ENCODE results near the gene HNRNPAB.
"Not testable (repeated sequence)": the region's sequence is repeated elsewhere in the genome, so short reads cannot be mapped to it uniquely, and the experiment has no call there.

The HNRNPAB gene

DNA sequence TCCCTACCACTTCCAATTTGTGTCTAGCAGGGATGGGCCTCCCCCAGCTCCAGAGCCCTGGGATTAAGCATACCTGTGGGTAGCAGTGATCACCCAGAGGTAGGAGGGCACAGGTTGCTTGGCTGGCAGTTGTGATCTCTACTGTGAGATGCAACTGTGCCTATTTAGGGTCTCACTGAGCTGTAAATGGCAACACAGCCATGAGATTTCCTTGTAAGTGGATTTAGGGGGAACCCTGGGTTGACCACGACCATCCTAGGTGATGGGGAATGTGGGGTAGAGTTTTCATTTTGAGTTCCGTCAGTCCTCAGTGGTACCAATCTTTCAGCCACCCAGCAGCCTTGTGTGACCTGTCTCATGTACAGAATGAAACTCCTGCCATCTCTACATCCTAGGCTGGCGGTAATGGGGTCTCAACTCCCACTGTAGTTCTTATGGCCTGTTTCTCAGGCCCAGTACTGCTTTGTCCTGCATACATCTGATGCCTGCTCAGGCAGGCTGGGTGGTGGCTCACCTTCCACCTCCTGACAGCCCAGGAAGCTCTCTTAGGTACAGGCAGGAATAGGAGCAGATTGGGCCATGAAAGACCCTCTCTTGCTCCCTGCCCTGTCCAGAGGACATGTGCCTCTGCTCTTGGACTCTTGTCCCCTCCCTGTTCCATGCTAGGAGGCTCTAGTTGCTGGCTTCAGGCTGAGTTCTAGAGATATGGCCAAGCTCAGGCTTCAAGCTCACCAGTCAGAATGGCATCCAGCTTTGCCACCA, 8.1 kb downstream of the HNRNPAB start:
- no peak for DNase-seq (ENCODE audit: low spot score)

GRCh38 chr5:178213003-178213461, 8.7 kb downstream of the HNRNPAB start:
- DNase-seq (ENCODE audit: low spot score): no peak

GRCh38 chr5:178213748-178214151, 9.4 kb downstream of the HNRNPAB start:
- no peak for DNase-seq (ENCODE audit: low spot score)

GRCh38 chr5:178214160-178214803, 9.9 kb downstream of the HNRNPAB start:
- DNase-seq (ENCODE audit: low spot score): no peak

DNA sequence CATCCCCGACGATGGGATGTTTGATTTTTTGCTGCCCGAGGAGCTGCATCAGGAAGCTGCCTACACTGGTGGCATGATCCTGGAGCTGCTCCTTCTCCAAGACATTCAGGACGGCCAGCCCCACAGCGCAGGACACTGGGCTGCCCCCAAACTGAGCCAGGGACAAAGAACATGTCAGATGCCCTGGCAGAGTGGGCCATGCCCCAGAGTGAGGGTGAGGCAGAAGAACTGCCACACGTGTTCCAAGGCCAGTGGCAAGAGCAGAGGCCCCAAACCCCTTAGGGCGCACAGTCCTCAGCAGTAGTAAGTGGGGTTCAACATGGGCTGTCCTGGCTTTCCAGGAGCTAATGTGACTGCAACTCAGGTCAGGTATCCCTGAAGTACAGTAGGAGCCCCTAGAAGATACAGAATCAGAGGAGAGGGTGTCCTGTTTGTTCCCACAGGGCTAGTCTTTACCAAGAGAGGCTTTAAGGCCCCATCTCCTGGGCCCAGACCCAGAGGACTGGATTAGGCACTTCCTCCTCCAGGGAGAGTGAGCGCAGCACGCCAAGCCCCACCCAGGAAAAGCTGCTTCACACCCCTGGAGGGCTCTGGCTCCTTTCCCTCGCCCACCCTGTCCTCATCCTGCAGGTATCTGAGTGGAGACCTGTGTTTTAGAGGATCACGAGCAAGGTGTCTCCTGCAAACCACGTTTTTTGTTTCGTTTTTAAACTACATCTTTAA, 11.1 kb downstream of the HNRNPAB start:
- DNase-seq (ENCODE audit: low spot score): no peak

GRCh38 chr5:178216088-178216534, 11.8 kb downstream of the HNRNPAB start:
- DNase-seq (ENCODE audit: low spot score): no peak

GRCh38 chr5:178216779-178217178, 12.4 kb downstream of the HNRNPAB start:
- no peak for DNase-seq (ENCODE audit: low spot score)

GRCh38 chr5:178218237-178218776, 14.0 kb downstream of the HNRNPAB start:
- no peak for DNase-seq (ENCODE audit: low spot score)

DNA sequence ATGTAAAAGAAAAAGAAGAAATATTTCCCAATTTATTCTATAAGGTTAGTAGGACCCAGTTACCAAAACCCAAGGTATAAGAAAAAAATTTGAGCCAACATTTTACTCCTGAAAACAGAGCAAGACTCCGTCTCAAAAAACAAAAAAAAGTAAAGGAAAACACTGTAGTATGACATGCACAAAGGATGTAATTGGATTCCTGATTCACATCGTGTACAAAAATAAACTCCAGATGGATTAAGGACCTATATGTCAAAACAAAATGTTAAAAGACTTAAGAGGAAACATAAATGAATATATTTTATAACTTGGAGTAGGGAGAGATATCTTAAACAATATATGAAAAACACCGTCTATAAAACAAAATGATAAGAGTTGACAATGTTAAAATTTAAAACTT, 14.5 kb downstream of the HNRNPAB start:
- DNase-seq (ENCODE audit: low spot score): no peak

DNA sequence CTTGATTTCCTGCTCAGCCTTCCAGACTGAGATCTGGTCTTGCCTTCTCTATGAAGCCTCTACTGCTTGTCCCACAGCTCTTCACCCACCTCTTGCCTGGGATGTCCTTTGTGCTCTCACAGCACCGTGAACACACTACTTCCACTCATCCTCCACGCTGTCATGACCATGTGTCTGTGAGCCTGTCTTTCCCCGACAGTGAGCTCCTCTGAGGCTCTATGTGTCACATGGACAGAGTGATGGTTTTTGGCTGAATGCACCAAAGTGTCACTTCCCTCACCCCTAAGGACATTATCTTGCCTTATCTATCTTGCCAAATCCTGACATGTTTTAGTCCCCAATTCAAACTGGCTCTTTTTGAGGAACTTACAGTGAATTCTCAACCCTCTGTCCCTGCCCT, 16.9 kb downstream of the HNRNPAB start:
- no peak for DNase-seq (ENCODE audit: low spot score)

- no peak for DNase-seq (ENCODE audit: low spot score)
These were observed 17.5 kb downstream of the HNRNPAB start for GRCh38 chr5:178221853-178222252.

DNA sequence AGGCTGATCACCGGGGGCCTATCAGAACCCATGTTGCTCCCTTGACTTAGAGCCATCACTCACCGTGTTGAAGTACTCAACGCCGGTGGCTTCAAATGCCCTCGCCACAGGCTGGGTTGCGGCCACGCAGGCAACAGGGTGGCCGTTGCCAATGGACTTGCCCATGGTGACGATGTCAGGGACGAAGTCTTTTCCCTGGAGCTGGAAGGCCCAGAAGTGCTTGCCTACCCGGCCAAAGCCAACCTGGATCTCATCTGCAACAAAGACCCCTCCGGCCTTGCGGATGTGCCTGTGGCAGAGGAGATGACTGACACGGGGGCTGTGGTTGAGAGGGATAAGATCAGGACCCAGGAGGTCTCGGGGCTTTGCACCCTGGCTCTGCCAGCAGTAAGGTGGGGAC, 18.0 kb downstream of the HNRNPAB start:
- DNase-seq (ENCODE audit: low spot score): no peak

- DNase-seq (ENCODE audit: low spot score): no peak
These were observed 19.0 kb downstream of the HNRNPAB start for GRCh38 chr5:178223196-178223773.

GRCh38 chr5:178223828-178224335, 19.5 kb downstream of the HNRNPAB start:
- DNase-seq (ENCODE audit: low spot score): no peak

DNA sequence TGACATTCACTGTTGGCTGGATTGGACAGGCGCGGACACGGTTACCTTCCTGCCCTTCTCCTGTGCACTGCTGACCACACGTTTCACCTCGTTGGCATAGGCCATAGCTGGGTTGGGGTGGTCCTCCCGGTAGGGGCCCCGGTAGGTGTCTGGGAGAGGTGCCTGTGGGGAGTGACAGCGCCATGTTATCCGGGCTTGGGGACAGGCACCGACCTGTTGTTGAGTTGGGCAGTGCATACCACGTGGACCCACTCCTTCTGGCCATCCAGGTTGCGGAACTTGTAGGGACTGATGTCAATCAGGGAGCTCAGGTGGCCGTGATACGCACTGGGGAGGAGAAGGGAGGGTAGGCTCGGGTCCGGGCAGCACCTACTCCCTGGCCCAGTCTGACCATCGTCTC, 20.1 kb downstream of the HNRNPAB start:
- DNase-seq (ENCODE audit: low spot score): no peak

DNA sequence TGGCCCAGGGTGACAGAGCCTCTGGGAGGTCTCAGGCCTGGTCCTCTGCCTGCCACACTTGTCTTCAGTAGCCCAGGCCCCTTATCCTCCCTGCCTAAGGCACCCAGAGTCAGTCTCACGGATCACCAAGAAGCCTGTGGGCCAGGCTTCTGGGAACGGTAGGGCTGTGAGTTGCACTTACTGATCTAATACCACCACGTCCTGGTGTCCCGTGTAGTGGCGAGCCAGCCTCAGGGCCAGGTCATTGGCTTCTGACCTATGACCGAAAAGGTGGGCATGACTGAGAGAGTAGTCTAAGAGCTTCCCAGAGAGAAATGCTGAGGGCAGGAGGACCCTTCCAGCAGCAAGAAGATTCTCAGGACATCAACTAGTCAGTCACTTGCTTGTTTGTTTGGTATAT, 20.8 kb downstream of the HNRNPAB start:
- no peak for DNase-seq (ENCODE audit: low spot score)

GRCh38 chr5:178227138-178227659, 22.9 kb downstream of the HNRNPAB start:
- no peak for DNase-seq (ENCODE audit: low spot score)

DNA sequence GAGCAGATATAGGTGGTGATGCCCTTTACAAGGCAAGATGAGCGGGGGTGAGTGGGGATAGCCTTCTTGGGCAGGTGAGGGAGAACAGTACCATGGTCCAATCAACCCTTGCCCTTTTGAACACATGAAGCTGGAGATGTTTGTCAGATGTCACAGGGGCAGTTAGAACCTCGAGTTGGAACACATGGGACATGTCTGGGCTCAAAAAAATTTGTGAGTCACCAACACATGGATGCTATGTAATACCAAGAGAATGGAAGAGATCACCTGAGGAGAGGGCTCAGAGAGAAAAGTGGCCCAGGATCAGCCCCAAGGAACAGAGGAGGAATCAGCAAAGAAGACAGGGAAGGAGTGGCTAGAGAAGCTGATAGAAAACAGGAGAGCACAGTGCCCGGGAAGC, 23.6 kb downstream of the HNRNPAB start:
- DNase-seq (ENCODE audit: low spot score): no peak

DNA sequence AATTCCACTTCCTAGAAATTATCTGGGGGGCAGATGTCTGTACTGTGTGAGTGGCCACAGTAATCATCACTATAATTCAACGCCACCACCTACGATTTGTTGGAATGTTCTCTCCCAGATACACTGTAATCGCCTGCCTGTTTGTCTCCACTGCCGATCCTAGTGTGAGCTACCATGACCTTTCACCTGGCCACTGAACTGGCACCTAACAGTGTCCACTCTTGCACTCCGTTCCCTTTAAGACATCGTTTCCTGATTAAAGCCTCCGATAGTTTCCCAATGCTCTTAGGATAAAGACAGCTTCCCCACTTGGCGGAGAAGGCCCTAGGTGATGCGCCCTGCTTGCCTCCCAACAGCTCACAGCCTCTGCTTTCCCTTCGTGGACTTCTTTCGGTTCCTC, 24.3 kb downstream of the HNRNPAB start:
- no peak for DNase-seq (ENCODE audit: low spot score)

DNA sequence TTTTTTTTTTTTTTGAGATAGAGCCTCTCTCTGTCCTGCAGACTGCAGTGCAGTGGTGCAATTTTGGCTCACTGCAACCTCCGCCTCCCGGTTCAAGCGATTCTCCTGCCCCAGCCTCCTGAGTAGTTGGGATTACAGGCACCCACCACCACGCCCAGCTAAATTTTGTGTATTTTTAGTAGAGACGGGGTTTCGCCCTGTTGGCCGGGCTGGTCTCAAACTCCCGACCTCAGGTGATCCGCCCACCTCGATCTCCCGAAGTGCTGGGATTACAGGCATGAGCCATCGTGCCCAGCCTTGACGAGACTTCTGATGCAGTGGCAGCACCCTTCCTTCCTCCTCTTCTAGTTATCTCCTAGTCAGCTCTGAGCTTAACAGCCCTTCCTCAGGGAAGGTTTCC, 24.8 kb downstream of the HNRNPAB start:
- DNase-seq (ENCODE audit: low spot score): not testable (repeated sequence)

DNA sequence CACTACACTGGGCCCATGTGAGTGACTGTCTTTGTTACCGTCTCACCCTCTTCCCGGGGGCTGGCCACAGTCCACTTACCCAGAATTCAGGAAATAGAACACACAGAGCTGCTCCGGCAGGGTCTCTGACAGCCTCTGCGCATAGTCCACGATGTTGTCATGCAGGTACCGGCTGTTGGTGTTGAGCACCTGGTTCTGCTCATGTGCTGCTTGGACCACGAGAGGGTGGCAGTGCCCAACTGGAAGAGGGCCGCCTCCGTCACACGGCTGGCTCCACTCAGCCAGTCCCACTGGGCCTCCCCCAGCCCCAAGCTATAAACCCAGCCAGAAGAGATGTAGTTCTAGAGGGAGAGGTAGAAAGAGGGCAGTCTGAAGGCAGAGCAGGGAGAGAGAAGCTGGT, 25.5 kb downstream of the HNRNPAB start:
- DNase-seq (ENCODE audit: low spot score): no peak
